Activated naive CD4-positive, alpha-beta T cell treated with anti-CD3 and anti-CD28 coated beads, Interleukin-2, amount 50 U/mL, for 72 hours (primary cell): ENCODE data around the gene ZCCHC7. TPM values are rescaled to one million over a fixed set of nuclear protein-coding genes. Genes with fewer than 3 reads are reported as not detected.
"Not testable (repeated sequence)": the region's sequence is repeated elsewhere in the genome, so short reads cannot be mapped to it uniquely, and the experiment has no call there.

ENCODE experiments used
- ATAC-seq, 2 donors: fragments of 150-1000 bp; cut with Tn5 transposase; 2 replicates each; pipeline ENCODE4 v1.10.0; 2021; ENCODE audit warnings: mild to moderate bottlenecking in 2 of 2, moderate library complexity in 2 of 2
- DNase-seq, 2 donors: peaks; one replicate each; pipeline ENCODE4 v3.0.0; 2021 to 2022; ENCODE audit warnings: low spot score in 2 of 2
- H3K27ac Mint-ChIP-seq, 2 donors: one replicate each; pipeline ENCODE4 v1.8.0; 2022; ENCODE audit warnings: mild to moderate bottlenecking in 2 of 2, mixed read lengths in 2 of 2
- H3K36me3 Mint-ChIP-seq, 2 donors: one replicate each; pipeline ENCODE4 v1.8.0; 2022; ENCODE audit warnings: mixed read lengths in 2 of 2
- H3K9me3 Mint-ChIP-seq, 2 donors: one replicate each; pipeline ENCODE4 v1.8.0; 2022; ENCODE audit warnings: mixed read lengths in 2 of 2
- total RNA-seq, 2 donors: library from RNA; stranded (reverse); gene quantifications; one replicate each; pipeline ENCODE4 v1.2.3, GENCODE V29; 2022

The ZCCHC7 gene
- total RNA-seq, 2 donors from 2014 or later, result 25.1 to 29.1 TPM

GRCh38 chr9:37187292-37187691 lies 66.9 kb downstream of the ZCCHC7 start:
- no peak for DNase-seq
- H3K9me3 Mint-ChIP-seq, result peaks cover 0 to 5% of the 10 kb centered on the region in 2 donors
- peak; percentile 47 to 64 for ATAC-seq
- peak overlapping the region; percentile 82 to 98 for H3K27ac Mint-ChIP-seq
- peaks cover 9 to 49% of the 10 kb centered on the region in 2 donors for H3K36me3 Mint-ChIP-seq

GRCh38 chr9:37187713-37188439 lies 67.5 kb downstream of the ZCCHC7 start:
- H3K27ac Mint-ChIP-seq, result peak overlapping the region; percentile 82 to 98
- DNase-seq (no peak), ATAC-seq (peak; percentile 90 to 95)
- peaks cover 9 to 49% of the 10 kb centered on the region in 2 donors for H3K36me3 Mint-ChIP-seq
- peaks cover 0 to 5% of the 10 kb centered on the region in 2 donors for H3K9me3 Mint-ChIP-seq

GRCh38 chr9:37190739-37191138 lies 70.4 kb downstream of the ZCCHC7 start:
- DNase-seq, H3K9me3 Mint-ChIP-seq, ATAC-seq, H3K27ac Mint-ChIP-seq: not testable (repeated sequence)
- peaks cover 9 to 38% of the 10 kb centered on the region in 2 donors for H3K36me3 Mint-ChIP-seq

GRCh38 chr9:37191403-37192089 lies 71.2 kb downstream of the ZCCHC7 start:
- DNase-seq, result no peak
- no peak for ATAC-seq
- Mint-ChIP-seq H3K36me3 (peaks cover 9 to 38% of the 10 kb centered on the region in 2 donors), H3K9me3 (peaks cover 0 to 5% of the 10 kb centered on the region in 2 donors), H3K27ac (no peak overlapping the region)

- H3K9me3 Mint-ChIP-seq, result peaks cover 0 to 5% of the 10 kb centered on the region in 2 donors
- no peak overlapping the region for H3K27ac Mint-ChIP-seq
- DNase-seq (no peak), ATAC-seq (no peak)
- H3K36me3 Mint-ChIP-seq, result peaks cover 5 to 29% of the 10 kb centered on the region in 2 donors
These were observed 72.4 kb downstream of the ZCCHC7 start for GRCh38 chr9:37192803-37193202.

GRCh38 chr9:37197158-37198038 lies 77.0 kb downstream of the ZCCHC7 start:
- ATAC-seq (peak; percentile 83), DNase-seq (no peak)
- H3K9me3 Mint-ChIP-seq, result peaks cover 3 to 6% of the 10 kb centered on the region in 2 donors
- peaks cover 8 to 25% of the 10 kb centered on the region in 2 donors for H3K36me3 Mint-ChIP-seq
- H3K27ac Mint-ChIP-seq, result peak overlapping the region; percentile 74 to 83

GRCh38 chr9:37198039-37198729 lies 77.8 kb downstream of the ZCCHC7 start:
- peaks cover 3 to 6% of the 10 kb centered on the region in 2 donors for H3K9me3 Mint-ChIP-seq
- H3K27ac Mint-ChIP-seq, result peak overlapping the region; percentile 20 to 74
- peaks cover 8 to 27% of the 10 kb centered on the region in 2 donors for H3K36me3 Mint-ChIP-seq
- ATAC-seq (peak in 1 of 2 donors; percentile 47), DNase-seq (no peak)

GRCh38 chr9:37198831-37199230 lies 78.5 kb downstream of the ZCCHC7 start:
- H3K9me3 Mint-ChIP-seq, result peaks cover 8 to 10% of the 10 kb centered on the region in 2 donors
- ATAC-seq (no peak), DNase-seq (no peak)
- H3K27ac Mint-ChIP-seq, result peak overlapping the region; percentile 72 to 74
- peaks cover 14 to 30% of the 10 kb centered on the region in 2 donors for H3K36me3 Mint-ChIP-seq

- Mint-ChIP-seq H3K27ac (peak overlapping the region in 1 of 2 donors; percentile 38), H3K9me3 (peaks cover 8 to 16% of the 10 kb centered on the region in 2 donors), H3K36me3 (peaks cover 20 to 36% of the 10 kb centered on the region in 2 donors)
- DNase-seq (no peak), ATAC-seq (peak in 1 of 2 donors; percentile 63)
These were observed 80.1 kb downstream of the ZCCHC7 start for GRCh38 chr9:37200433-37201005.

- Mint-ChIP-seq H3K27ac (no peak overlapping the region), H3K9me3 (peaks cover 8 to 16% of the 10 kb centered on the region in 2 donors), H3K36me3 (peaks cover 22 to 44% of the 10 kb centered on the region in 2 donors)
- ATAC-seq, result no peak
- no peak for DNase-seq
These were observed 81.2 kb downstream of the ZCCHC7 start for GRCh38 chr9:37201581-37201980.

- H3K36me3 Mint-ChIP-seq, result peaks cover 26 to 49% of the 10 kb centered on the region in 2 donors
- ATAC-seq, result no peak
- H3K27ac Mint-ChIP-seq, result no peak overlapping the region
- peaks cover 8 to 16% of the 10 kb centered on the region in 2 donors for H3K9me3 Mint-ChIP-seq
- DNase-seq, result no peak
These were observed 81.7 kb downstream of the ZCCHC7 start for GRCh38 chr9:37202091-37202490.

GRCh38 chr9:37203456-37203855 lies 83.1 kb downstream of the ZCCHC7 start:
- H3K27ac Mint-ChIP-seq, DNase-seq, ATAC-seq: not testable (repeated sequence)
- Mint-ChIP-seq H3K9me3 (peaks cover 8 to 16% of the 10 kb centered on the region in 2 donors), H3K36me3 (peaks cover 33 to 56% of the 10 kb centered on the region in 2 donors)

- H3K27ac Mint-ChIP-seq, result no peak overlapping the region
These were observed 85.8 kb downstream of the ZCCHC7 start for GRCh38 chr9:37206121-37206620.

GRCh38 chr9:37209431-37210386 lies 89.3 kb downstream of the ZCCHC7 start:
- Mint-ChIP-seq H3K27ac (no peak overlapping the region), H3K9me3 (no peaks in the 10 kb centered on the region), H3K36me3 (peaks cover 12 to 30% of the 10 kb centered on the region in 2 donors)
- DNase-seq (no peak), ATAC-seq (no peak)

More at GRCh38 chr9:37206121-37206620, 85.8 kb downstream of the ZCCHC7 start:
- DNase-seq, result no peak
- Mint-ChIP-seq H3K36me3 (peaks cover 25 to 47% of the 10 kb centered on the region in 2 donors), H3K9me3 (peaks cover 4 to 10% of the 10 kb centered on the region in 2 donors)
- ATAC-seq, result no peak
